GM18870 (cell line): Measurements from ENCODE around the gene OSMR.

Experiments used
- ATAC-seq: cut with Tn5 transposase; IDR thresholded peaks from one replicate; pipeline ENCODE4 v1.9.1; 2021; ENCODE audit warnings: moderate library complexity; ENCODE audit not compliant: unreplicated experiment

Gene OSMR

GRCh38 chr5:38870595-38870994 is 24.8 kb downstream of the OSMR start:
- no peak for ATAC-seq

GRCh38 chr5:38871058-38871605 is 25.3 kb downstream of the OSMR start:
- ATAC-seq = no peak

GRCh38 chr5:38871790-38872551 is 26.2 kb downstream of the OSMR start:
- no peak for ATAC-seq

GRCh38 chr5:38872826-38873225 is 27.0 kb downstream of the OSMR start:
- ATAC-seq = no peak

- no peak for ATAC-seq
Observed at GRCh38 chr5:38874948-38875456, 29.2 kb downstream of the OSMR start.

- ATAC-seq = no peak
Observed at GRCh38 chr5:38878391-38879077, 32.7 kb downstream of the OSMR start.

GRCh38 chr5:38879078-38879460 is 33.3 kb downstream of the OSMR start:
- ATAC-seq = no peak

- ATAC-seq = no peak
Observed at GRCh38 chr5:38883842-38884241, 38.0 kb downstream of the OSMR start.

GRCh38 chr5:38885208-38885607 is 39.4 kb downstream of the OSMR start:
- no peak for ATAC-seq

GRCh38 chr5:38888041-38888440 is 42.2 kb downstream of the OSMR start:
- ATAC-seq = no peak

GRCh38 chr5:38889424-38889823 is 43.6 kb downstream of the OSMR start:
- ATAC-seq = no peak

GRCh38 chr5:38891563-38891962 is 45.8 kb downstream of the OSMR start:
- no peak for ATAC-seq

- no peak for ATAC-seq
Observed at GRCh38 chr5:38892363-38892762, 46.6 kb downstream of the OSMR start.

- ATAC-seq = no peak
Observed at GRCh38 chr5:38896760-38897159, 50.9 kb downstream of the OSMR start.

GRCh38 chr5:38899936-38900335 is 54.1 kb downstream of the OSMR start:
- no peak for ATAC-seq

GRCh38 chr5:38905516-38905915 is 59.7 kb downstream of the OSMR start:
- ATAC-seq = no peak

GRCh38 chr5:38906503-38906902 is 60.7 kb downstream of the OSMR start:
- no peak for ATAC-seq

- ATAC-seq = no peak
Observed at GRCh38 chr5:38911933-38912332, 66.1 kb downstream of the OSMR start.

- ATAC-seq = no peak
Observed at GRCh38 chr5:38913714-38914113, 67.9 kb downstream of the OSMR start.

GRCh38 chr5:38916802-38917201 is 71.0 kb downstream of the OSMR start:
- ATAC-seq = no peak

- ATAC-seq = no peak
Observed at GRCh38 chr5:38921174-38921573, 75.4 kb downstream of the OSMR start.

GRCh38 chr5:38922199-38922598 is 76.4 kb downstream of the OSMR start:
- ATAC-seq = peak; percentile 67
